ENCODE measurements around the gene RPH3AL.

RPH3AL gene

DNA sequence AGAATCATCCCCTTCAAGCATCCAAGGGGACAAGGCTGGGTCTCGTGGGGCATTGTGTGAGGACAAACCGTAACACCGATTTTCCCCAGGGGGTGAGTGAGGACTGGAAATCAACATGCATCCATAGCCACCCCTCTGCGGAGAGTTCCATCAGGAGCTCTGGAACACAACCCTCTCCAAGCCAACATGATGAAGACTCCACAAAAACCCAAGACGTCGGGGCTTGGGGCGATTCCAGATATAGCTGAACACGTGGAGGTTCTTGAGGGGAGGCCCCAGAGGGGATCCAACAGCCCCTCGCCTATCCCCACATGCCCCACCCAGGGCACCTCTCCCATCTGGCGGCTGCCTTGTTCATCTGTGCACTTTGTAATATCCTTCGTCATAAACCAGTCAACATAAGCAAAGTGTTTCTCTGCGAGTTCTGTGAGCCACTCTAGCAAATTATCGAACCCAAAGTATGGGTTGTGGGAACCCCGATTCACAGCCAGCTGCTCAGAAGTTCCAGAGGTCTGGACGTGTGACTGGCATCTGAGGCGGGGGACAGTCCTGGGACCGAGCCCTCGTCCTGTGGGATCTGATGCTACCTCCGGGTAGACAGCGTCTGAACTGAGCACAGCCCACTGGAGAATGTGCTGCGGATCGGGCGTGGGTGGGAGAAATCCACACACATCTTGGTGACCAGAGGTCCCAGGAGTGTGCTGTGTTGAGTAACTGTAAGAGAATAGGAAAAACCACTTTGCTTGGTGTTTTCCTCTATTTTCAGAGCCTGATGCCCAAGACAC is 55.5 kb downstream of the RPH3AL start:
- DNase-seq: no peak

DNA sequence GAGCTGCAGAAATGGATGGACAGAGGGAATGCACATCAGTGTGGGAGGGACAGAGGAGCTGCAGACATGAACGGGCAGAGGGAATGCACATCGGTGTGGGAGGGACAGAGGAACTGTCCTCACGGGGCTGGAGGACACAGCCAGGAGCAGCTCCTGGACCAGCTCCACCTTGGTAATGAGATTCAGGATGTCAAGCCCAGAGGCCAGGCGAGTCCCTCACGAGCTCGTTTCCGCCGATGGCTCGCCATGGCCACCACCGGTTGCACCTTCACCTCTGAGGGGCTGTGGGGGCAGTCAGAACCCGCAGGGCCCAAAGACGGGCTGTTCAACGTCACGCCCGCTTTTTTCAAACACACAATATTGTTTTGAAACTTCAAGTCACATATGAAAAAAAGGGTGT is 56.2 kb downstream of the RPH3AL start:
- DNase-seq: no peak

- DNase-seq: no peak
Measured at GRCh38 chr17:292531-293382, 59.9 kb downstream of the RPH3AL start.

GRCh38 chr17:292016-292415 is 60.6 kb downstream of the RPH3AL start:
- DNase-seq: no peak

DNA sequence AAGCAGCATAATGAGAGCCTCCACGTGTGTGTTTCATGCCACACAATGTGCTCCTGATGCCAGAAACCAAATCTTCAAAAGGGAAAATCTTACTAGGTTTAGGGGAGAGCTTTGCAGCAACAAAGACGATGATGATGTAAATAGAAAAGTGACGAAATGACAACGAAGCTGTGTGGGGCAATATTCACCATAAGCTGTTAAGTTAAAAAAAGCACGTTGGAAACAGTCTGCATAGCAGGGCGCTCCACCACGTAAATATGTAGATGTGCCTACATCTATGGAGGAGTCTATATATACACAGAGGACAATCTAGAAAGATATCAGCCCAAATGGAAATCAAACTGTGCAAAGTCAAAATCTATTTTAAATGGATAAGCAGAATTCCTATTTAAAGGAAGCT is 61.0 kb downstream of the RPH3AL start:
- no peak for DNase-seq

- DNase-seq: no peak
Measured at GRCh38 chr17:290626-291025, 62.0 kb downstream of the RPH3AL start.

DNA sequence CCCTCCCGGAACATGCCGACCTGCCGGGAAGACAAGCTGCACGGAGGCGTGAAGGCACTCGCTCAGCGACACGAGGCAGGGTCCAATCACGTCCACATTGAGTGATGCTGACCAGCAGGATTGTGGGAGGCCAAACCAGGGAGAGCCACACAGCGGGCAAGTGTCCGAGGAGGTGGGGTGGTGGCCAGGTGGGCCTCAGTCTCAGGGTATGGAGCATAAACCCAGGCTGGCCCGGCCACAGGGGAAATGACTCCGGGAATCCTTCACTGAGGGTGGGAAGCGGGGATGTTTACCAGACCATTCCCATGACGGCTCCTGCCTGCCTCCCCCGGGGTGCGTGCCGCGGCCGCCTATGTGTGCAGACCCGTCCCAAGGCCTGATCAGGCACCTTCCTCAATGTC is 62.5 kb downstream of the RPH3AL start:
- DNase-seq: no peak

GRCh38 chr17:289409-289808 is 63.2 kb downstream of the RPH3AL start:
- DNase-seq: no peak

DNA sequence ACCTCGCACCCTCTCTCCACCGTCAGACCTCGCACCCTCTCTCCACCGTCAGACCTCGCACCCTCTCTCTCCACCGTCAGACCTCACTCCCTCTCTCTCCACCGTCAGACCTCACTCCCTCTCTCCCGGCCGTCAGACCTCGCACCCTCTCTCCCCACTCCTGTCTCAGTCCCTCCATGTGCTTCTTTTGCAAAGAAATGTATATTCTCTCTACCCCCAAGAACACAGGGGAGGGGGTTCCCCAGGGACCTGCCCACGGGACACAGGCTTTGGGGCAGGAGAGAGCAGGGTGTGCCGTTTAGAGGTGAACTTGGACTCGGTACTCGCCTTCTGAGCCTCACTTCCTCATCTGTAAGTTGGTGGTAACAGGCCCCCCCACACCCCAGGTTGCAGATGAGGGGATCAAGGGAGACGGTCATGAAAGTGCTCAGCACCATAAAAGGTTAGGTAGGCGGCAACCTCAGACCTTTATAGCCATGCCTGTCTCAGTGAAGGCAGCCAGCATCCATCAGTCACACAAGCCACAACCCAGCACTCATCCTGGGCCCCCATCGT is 63.7 kb downstream of the RPH3AL start:
- no peak for DNase-seq

GRCh38 chr17:286571-286970 is 66.0 kb downstream of the RPH3AL start:
- DNase-seq: no peak

DNA sequence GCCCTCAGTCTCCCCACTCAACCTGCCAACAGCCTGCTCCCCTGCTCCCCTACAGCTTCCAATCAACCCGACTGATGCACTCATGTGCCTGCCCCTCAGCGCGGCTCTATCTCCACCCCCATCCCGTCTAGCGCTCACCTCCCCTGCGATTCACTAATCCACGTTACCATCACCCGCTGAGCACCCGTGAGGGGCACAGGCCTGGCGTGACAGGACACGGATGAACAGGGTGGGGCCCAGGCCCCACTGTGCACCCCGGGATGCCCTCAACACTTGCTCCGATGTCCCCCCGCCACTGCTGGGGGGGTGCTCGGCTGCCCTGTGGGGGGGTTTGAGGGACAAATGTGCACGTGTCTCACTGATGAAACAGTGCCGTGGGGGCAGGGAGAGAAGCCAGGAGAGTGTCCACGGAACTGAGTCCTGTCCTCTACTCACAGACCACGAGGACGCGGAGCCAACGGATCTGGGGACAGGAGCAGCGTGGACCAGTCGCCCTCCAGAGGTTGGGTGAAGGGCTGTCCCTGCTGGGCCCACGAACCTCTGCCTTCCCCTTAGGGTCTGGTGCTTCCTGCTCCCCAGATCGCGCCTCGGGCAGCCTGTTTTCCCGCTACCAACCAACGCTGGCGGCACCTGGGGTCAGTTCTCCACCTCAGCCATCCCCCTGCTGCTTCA is 66.7 kb downstream of the RPH3AL start:
- DNase-seq: no peak

GRCh38 chr17:284676-285355 is 67.8 kb downstream of the RPH3AL start:
- DNase-seq: no peak

DNA sequence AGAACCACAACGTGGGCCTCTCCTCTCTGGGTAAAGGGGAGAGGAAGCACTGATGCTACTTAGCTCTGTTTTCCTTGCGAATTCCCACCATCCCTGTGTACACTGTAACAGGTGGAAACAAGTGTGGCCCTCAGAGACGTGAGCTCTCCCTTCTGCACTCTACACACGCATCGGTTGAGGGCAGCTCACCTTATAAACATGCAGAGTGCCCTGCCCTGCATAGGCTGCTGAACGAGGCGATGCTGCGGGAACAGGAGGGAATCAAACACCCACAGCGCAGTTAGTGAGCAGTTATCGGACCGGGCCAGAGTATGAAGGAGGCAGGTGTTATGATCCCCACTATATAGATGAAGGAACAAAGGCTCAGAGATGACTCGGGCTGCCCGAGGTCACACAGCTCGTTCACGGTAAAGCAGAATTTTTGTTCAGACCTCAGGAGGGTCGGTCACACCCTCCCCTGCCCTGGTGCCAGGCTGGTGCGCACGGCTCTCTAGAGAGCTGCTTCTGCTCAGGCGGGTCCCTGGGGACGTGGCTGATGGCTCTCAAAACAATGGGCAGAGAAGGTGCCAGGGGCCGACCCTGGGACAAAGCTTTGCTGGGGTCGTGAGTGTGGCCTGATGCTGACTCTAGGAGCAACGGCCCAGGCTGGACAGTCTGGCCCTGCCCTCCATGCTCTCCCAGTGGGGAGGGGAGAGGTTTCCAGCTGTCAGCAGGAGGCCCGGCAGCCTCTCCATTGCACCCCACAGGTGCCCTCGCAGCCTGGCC is 68.5 kb downstream of the RPH3AL start:
- DNase-seq: no peak

- DNase-seq: no peak
Measured at GRCh38 chr17:282912-283882, 69.4 kb downstream of the RPH3AL start.

GRCh38 chr17:282000-282911 is 70.4 kb downstream of the RPH3AL start:
- DNase-seq: no peak

DNA sequence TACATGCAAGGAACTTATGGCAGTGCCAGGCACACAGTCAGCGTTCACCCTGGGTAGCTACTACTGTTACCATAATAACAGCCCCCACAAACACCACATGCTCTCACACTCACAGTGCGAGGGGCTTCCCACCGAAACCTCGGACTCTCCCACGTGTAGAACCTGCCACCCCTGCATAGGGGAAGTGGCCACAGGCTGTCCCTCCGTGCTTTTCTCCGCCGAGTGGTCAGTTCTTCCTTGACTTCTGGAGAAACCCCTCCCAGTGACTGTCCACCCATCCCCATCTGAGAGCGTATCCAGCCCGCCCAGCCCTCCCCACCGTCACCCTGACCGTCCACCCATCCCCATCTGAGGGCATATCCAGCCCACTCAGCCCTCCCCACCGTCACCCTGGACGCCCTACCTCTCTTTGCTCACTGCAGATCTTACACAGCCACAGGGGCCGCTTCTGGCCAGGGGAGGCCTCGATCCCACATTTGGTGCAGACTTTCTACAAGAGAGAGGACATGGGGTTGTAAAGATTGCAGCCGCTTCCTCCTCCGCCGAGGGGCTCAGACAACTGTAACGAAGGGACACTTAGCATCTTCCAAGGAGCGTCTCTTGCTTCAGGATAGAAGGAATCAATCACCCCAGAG is 71.1 kb downstream of the RPH3AL start:
- DNase-seq: no peak

DNA sequence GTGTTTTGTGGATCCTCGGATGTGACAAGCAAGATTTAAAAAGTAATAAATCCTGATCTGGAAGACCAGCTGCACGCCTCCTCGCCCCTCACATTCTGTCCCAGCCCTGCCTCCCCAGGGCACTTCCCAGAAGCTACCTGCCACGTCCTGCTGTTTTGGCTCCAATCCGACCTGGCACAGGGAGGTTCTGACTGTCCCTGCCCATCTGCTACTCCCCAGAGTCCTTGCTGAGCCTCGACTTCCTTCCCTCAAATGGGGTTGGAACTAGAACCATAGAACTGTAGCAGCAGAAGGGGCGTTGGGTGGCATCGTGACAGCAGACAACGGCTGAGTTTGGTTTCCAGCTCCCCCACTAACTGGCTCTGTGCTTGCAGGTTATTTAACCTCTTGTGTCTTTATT is 71.7 kb downstream of the RPH3AL start:
- DNase-seq: no peak

- no peak for DNase-seq
Measured at GRCh38 chr17:280216-280615, 72.4 kb downstream of the RPH3AL start.

- DNase-seq: no peak
Measured at GRCh38 chr17:279776-280175, 72.8 kb downstream of the RPH3AL start.
